Keratinocyte (primary cell): ENCODE data around the gene PCP4L1.

ENCODE experiments used
- CTCF ChIP-seq, 3 experiments: IDR thresholded peaks in 1 of 3; conservative IDR thresholded peaks in 1 of 3; optimal IDR thresholded peaks in 1 of 3; 2 replicates in 2 of 3; 3 replicates in 1 of 3; pipeline versions ENCODE3 to v1.5.1; 2011; ENCODE audit warnings: low read length in 3 of 3, mild to moderate bottlenecking in 3 of 3, moderate library complexity in 2 of 3, control low read depth in 1 of 3, inconsistent platforms in 1 of 3; ENCODE audit not compliant: insufficient read depth in 2 of 3; ENCODE audit errors: extremely low read depth in 1 of 3
- EZH2 ChIP-seq: IDR thresholded peaks from one replicate; pipeline ENCODE4 v1.6.1; 2012; ENCODE audit warnings: inconsistent platforms, mild to moderate bottlenecking, low read length, moderate library complexity

DNA sequence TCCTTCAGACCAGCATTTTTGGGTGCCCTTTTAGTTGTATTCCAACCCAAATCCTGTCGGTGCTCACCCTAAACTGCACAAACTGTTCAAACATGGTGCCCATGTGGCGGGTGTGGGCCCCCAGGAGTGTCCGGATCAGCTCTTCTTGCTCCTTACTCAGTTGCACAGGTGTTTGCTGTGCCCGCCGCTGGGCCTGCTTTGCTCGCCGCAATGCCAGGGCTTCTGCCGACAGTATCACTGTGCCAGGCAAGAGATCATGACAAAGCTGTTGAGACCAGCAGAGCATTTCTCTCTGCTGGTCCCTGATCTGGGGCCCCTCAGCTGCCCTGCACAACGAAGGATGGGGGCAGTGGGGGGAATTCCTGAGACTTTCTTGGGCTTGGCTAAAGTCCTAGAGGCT, 25.4 kb upstream of the PCP4L1 start:
- TF ChIP-seq CTCF (optimal IDR thresholded peaks at IDR 0.05 in 1 of 3, IDR thresholded peaks at IDR 0.05 in 1 of 3, conservative IDR thresholded peaks at IDR 0.05 in 1 of 3; ENCODE audit: extremely low read depth in 1 of 3, insufficient read depth in 2 of 3, low read length in 3 of 3) (no peak), EZH2 (no peak)
